Body of pancreas (tissue), 4 donors: Measurements from ENCODE around the gene ELANE. TPM values are rescaled to one million over a fixed set of nuclear protein-coding genes. Genes with fewer than 3 reads are reported as not detected.

ENCODE experiments used
- ATAC-seq: fragments of 150-250 bp; one replicate; pipeline ENCODE4 v1.9.1; 2016
- DNase-seq, 4 donors: peaks; one replicate each; pipeline ENCODE4 v3.0.0-alpha.2; 2019
- H3K27ac ChIP-seq, 4 donors: fragments of 200-600 bp; sonication (generic); 1 replicate in 3 of 4; 2 replicates in 1 of 4; pipeline versions ENCODE4 v1.5.1 to v1.6.1; 2016 to 2019; ENCODE audit warnings: mild to moderate bottlenecking in 1 of 4, mixed read lengths in 1 of 4, moderate library complexity in 1 of 4
- H3K27me3 ChIP-seq, 2 donors: fragments of 200-600 bp; sonication (generic); one replicate each; pipeline ENCODE4 v1.6.0; 2016; ENCODE audit warnings: mild to moderate bottlenecking in 1 of 2
- H3K36me3 ChIP-seq, 2 donors: fragments of 200-600 bp; sonication (generic); replicated peaks in 1 of 2; 2 replicates each; pipeline ENCODE4 v1.5.1; 2016; ENCODE audit warnings: low read depth in 2 of 2; ENCODE audit not compliant: insufficient read depth in 1 of 2
- H3K4me1 ChIP-seq: fragments of 200-600 bp; sonication (generic); one replicate; pipeline ENCODE4 v1.6.0; 2016
- H3K4me3 ChIP-seq, 2 donors: fragments of 200-600 bp; sonication (generic); 1 replicate in 1 of 2; 2 replicates in 1 of 2; pipeline ENCODE4 v1.5.1; 2016 to 2019
- H3K9me3 ChIP-seq, 3 donors: fragments of 200-600 bp; sonication (generic); 1 replicate in 2 of 3; 2 replicates in 1 of 3; pipeline ENCODE4 v1.5.1; 2016
- CTCF ChIP-seq, 7 experiments: fragments of 450-650 bp in 4 of 7; fragments of 200-600 bp in 3 of 7; sonication (generic) in 3 of 7; IDR thresholded peaks; one replicate each; pipeline ENCODE4 v1.5.1; 2016 to 2019; ENCODE audit warnings: antibody characterized with exemption in 7 of 7
- POLR2A ChIP-seq, 3 donors: fragments of 450-650 bp; IDR thresholded peaks; one replicate each; pipeline ENCODE4 v1.6.1; 2016; ENCODE audit warnings: antibody characterized with exemption in 3 of 3, mild to moderate bottlenecking in 2 of 3
- WGBS, 2 donors: methylation state at CpG; one replicate each; pipeline ENCODE4 v1.1.5; 2017; 5-methylcytosine and 5-hydroxymethylcytosine counted together
- intact Hi-C: fragments of 100-400 bp; cut with DNase I; formaldehyde crosslinking; loops from one replicate; pipeline ENCODE4 v1.15.1; 2023
- total RNA-seq, 2 donors: library from RNA; depleted of rRNA; stranded (reverse); fragments of >200 nt; gene quantifications; one replicate each; pipeline ENCODE4 v1.1.0, GENCODE V29; 2016

Gene ELANE
- total RNA-seq, 2 donors from 2014 or later = not detected

DNA sequence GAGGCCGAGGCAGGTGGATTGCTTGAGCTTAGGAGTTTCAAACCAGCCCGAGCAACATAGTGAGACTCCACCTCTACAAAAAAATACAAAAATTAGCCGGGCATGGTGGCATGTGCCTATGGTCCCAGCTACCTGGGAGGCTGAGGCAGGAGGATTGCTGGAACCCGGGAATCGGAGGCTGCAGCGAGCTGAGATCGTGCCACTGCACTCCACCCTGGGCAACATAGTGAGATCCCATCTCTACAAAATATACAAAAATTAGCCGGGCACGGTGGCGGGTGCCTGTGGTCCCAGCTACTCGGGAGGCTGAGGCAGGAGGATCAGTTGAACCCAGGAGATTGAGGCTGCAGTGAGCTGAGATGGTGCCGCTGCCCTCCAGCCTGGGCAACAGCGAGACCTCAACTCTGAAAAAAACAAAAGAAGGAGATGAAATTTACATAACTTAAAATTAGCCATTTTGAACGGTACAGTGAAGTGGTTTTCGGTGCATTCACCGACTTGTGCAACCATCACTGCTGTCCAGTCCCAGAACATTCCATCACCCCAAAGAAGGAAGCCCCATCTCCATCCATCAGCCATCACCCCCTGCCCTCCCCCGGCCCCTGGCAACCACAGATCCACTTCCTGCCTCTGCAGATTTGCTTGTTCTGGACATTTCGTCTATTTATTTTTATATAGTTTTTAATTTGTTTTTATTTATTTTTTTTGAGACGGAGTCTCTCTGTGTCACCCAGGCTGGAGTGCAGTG is 26.0 kb upstream of the ELANE start:
- Histone ChIP-seq H3K4me3 (no peak overlapping the region), H3K4me1 (peaks cover 17% of the 10 kb centered on the region), H3K27me3 (peaks cover 0 to 10% of the 10 kb centered on the region in 2 donors), H3K27ac (no peak overlapping the region), H3K9me3 (no peaks in the 10 kb centered on the region), H3K36me3 (no peaks in the 10 kb centered on the region)
- WGBS, 2 donors = 75 to 83% methylated on average over 19 of the region's 19 CpGs
- DNase-seq (no peak), ATAC-seq (no peak)
- intact Hi-C loops = no loop called here
- no peak for TF ChIP-seq CTCF (IDR thresholded peaks at IDR 0.05)
- TF ChIP-seq POLR2A (IDR thresholded peaks at IDR 0.05) = no peak

GRCh38 chr19:827314-827709 is 24.8 kb upstream of the ELANE start:
- Histone ChIP-seq H3K4me1 (peaks cover 16% of the 10 kb centered on the region), H3K36me3 (no peaks in the 10 kb centered on the region), H3K27ac (no peak overlapping the region), H3K4me3 (no peak overlapping the region), H3K9me3 (no peaks in the 10 kb centered on the region), H3K27me3 (peaks cover 0 to 5% of the 10 kb centered on the region in 2 donors)
- no peak for TF ChIP-seq CTCF (IDR thresholded peaks at IDR 0.05)
- no peak for TF ChIP-seq POLR2A (IDR thresholded peaks at IDR 0.05)
- no peak for DNase-seq
- intact Hi-C loops = no loop called here
- WGBS, 2 donors = 74 to 95% methylated on average over 9 to 10 of the region's 11 CpGs
- ATAC-seq = no peak

- Histone ChIP-seq H3K36me3 (no peaks in the 10 kb centered on the region), H3K4me3 (no peak within 1 kb of the TSS), H3K27ac (no peak within 1 kb of the TSS), H3K27me3 (peaks cover 0 to under 1% of the 10 kb centered on the region in 2 donors), H3K4me1 (peaks cover 15% of the 10 kb centered on the region), H3K9me3 (no peaks in the 10 kb centered on the region)
- TF ChIP-seq POLR2A (IDR thresholded peaks at IDR 0.05) (no peak), CTCF (IDR thresholded peaks at IDR 0.05) (no peak)
- ATAC-seq = no peak
- DNase-seq = peak in 1 of 4 donors; percentile 42
- intact Hi-C loops = no loop called here
- 70 to 81% methylated on average over 14 to 27 of the region's 33 CpGs for WGBS, 2 donors
These were observed 24.3 kb upstream of the ELANE start, which contains the start of gene AZU1 for GRCh38 chr19:827710-828321. Gene AZU1, plus strand, starts transcription at chr19:827837. Its CDS starts 10 bp downstream, at chr19:827847.

GRCh38 chr19:829129-829758 is 22.9 kb upstream of the ELANE start:
- ATAC-seq (no peak), DNase-seq (no peak)
- H3K9me3 ChIP-seq = no peaks in the 10 kb centered on the region
- intact Hi-C loops = no loop called here
- peaks cover 15% of the 10 kb centered on the region for H3K4me1 ChIP-seq
- no peak overlapping the region for H3K4me3 ChIP-seq
- H3K27ac ChIP-seq = no peak overlapping the region
- TF ChIP-seq CTCF (IDR thresholded peaks at IDR 0.05) (no peak), POLR2A (IDR thresholded peaks at IDR 0.05) (no peak)
- no peaks in the 10 kb centered on the region for H3K27me3 ChIP-seq
- 60 to 72% methylated on average over 12 to 15 of the region's 18 CpGs for WGBS, 2 donors
- no peaks in the 10 kb centered on the region for H3K36me3 ChIP-seq
